ENCODE results near the gene MGAT4A.

Gene MGAT4A

DNA sequence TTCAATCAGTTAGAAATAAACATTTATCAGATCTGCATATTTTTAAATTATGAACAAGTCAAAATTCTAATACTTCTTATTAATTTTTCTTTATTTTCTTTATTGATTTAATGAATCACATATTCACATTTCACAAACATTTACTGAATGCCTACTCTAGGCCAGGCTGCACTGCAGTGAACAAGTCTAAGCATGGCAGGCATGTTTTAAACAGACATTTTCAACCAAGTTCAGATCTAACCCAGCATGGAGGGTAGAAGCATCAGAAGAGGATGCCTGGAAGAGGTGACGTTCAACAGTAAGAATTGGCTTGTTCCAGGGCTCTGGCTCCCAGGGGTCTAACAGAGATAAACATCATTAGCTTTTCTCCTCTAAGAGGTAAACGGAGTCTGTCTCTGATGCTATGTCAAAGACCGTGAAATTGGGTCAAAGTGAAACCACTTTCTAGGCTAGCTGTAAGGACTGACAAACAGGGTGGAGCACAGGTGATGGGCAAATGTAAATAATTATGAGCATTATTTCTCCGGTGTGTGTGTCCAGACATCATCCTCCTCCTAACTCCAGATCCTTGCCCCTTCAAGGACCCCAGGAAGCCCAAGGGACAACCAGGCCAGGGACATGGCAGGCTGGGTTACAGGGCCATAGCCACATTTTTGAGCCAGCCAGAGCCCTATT, 72.0 kb downstream of the MGAT4A start:
- no peak for DNase-seq (ENCODE audit: low read depth in 3 of 3)

DNA sequence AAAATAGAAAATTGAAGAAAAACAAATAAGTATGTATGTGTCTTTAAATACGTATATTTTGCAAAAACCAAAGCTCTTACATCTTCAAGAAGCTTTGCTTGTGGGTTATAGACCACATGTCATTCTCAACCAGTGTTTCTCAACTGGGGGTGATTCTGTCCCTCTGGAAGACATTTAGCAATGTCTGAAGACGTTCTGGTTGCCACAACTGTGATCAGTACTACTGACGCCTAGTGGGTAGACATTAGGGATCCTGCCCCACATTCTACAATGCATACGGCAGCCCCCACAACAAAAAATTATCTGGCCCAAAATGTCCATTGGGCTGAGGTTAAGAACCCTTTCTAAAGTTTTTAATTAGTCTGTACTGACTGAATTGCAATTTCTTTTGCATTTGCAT, 74.1 kb downstream of the MGAT4A start:
- no peak for DNase-seq (ENCODE audit: low read depth in 3 of 3)

GRCh38 chr2:98654699-98655495, 76.0 kb downstream of the MGAT4A start:
- no peak for DNase-seq (ENCODE audit: low read depth in 3 of 3)

GRCh38 chr2:98650998-98651397, 79.9 kb downstream of the MGAT4A start:
- DNase-seq (ENCODE audit: low read depth in 3 of 3), result no peak

DNA sequence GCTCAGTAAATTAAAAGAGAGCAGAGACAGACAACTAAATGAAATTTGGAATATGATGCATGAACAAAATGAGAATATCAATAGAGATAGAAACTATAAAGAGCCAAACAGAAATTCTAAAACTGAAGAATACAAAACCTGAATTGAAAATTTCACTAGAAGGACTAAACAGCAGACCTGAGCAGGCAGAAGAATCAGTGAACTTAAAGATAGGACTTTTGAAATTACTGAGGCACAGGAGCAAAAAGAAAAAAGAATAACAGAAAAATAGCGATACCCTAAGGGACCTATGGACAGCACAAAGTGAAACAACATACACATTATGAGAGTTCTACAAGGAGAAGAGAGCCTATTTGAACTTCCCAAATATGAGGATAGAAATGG, 80.9 kb downstream of the MGAT4A start:
- no peak for DNase-seq (ENCODE audit: low read depth in 3 of 3)

DNA sequence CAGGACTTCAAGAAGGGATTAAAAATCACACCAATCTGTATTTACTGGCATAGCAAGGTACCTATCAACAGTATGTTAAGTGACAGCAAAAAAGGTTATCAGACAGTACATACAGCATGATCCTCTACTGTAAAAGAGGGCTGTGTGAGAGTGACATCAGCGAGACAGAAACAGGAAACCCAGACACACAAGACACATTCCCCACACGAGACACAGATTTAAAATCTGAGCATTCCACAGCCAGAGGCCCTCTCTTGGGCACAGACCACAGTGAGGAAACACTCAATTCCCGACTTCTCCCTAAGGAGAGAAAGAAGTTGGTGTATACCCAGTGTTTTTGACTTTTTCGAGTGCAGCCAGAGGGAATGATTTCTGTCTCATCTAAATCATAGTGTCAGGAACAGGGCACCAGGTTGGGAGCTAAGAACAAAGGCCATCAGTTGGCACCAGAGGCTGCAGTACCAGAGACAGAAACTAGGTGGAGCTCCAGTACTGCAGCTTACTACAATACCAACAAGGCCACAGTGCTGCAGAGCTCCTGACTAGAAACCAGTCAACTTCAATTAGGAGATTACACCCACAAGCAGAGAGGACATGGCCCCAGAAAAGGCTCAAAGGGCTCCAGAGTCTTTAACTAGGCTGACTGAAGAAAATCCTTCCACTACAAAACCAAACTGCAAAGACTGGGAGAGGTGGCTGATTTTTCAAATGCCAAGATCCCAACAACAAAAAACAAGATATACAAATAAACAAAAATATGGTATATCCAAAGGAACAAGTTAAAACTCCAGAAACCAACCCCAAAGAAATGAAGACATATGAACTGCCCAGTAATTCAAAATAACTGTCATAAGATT, 81.6 kb downstream of the MGAT4A start:
- DNase-seq (ENCODE audit: low read depth in 3 of 3), result peak; percentile 62 to 74 (median 64)

GRCh38 chr2:98648451-98648850, 82.5 kb downstream of the MGAT4A start:
- no peak for DNase-seq (ENCODE audit: low read depth in 3 of 3)

GRCh38 chr2:98647636-98648035, 83.3 kb downstream of the MGAT4A start:
- DNase-seq (ENCODE audit: low read depth in 3 of 3), result no peak

- DNase-seq (ENCODE audit: low read depth in 3 of 3), result no peak
Measured at GRCh38 chr2:98643496-98644100, 87.3 kb downstream of the MGAT4A start.

GRCh38 chr2:98637401-98638147, 93.4 kb downstream of the MGAT4A start:
- DNase-seq (ENCODE audit: low read depth in 3 of 3), result peak in 2 of 3 donors; percentile 22 to 35

DNA sequence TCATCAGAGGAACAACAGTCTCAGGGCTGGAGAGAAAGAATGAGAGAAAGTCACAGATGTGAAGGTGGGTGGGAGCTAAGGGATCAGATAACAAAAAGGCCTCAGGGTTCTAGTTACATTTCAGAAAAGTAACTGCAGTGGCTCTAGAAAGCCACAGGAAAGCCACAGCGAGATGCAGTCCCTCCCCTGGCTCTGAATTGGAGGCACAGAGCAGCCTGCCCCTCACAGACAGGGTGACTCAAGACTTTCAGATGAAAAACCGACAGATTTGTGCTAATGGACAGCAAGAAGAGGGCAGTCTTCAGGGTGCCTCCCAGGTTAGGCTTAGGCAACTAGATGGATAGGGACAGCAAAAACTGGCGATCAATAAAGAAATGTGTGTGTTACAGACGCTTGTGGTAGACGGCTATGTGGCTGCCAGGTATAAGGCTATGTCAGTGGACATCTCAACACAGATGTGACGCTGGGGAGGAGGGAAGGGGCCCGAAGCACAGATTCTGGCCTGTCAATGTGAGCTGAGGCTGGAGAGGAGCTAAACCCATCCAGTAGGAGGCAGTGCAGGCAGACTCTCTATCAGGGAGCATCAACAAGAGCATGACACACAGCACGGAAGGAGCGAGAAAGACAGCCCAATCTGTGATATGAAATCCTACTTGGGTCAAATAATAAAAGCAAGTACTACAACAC, 96.4 kb downstream of the MGAT4A start:
- peak in 2 of 3 donors; percentile 39 to 53 for DNase-seq (ENCODE audit: low read depth in 3 of 3)

DNA sequence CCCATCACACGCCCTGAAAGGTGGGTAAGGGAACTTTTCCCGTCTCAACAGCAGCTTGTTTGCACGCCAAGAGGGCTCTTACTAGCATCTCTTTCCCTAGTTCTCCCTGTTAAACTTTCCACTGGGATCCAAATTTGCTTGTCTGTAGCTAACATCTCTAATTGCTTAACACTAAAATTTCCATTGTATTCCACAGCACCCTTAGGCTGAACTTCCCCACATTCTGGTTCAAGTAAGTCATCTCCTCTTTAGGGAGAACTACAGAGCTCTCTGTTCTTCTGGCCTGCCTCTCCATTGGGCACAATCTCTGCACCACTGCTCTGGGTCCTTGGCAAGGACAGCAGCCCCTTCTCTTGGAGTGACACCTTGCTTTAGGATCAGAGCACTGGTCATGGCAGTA, 98.6 kb downstream of the MGAT4A start:
- DNase-seq (ENCODE audit: low read depth in 3 of 3), result no peak

- no peak for DNase-seq (ENCODE audit: low read depth in 3 of 3)
Measured at GRCh38 chr2:98623657-98624056, 107.3 kb downstream of the MGAT4A start.

- no peak for DNase-seq (ENCODE audit: low read depth in 3 of 3)
Measured at GRCh38 chr2:98617149-98617548, 113.8 kb downstream of the MGAT4A start.

- no peak for DNase-seq (ENCODE audit: low read depth in 3 of 3)
Measured at GRCh38 chr2:98615481-98615880, 115.5 kb downstream of the MGAT4A start.

- DNase-seq (ENCODE audit: low read depth in 3 of 3), result no peak
Measured at GRCh38 chr2:98614024-98614739, 116.8 kb downstream of the MGAT4A start.

GRCh38 chr2:98608962-98609604, 121.8 kb downstream of the MGAT4A start:
- DNase-seq (ENCODE audit: low read depth in 3 of 3), result no peak

DNA sequence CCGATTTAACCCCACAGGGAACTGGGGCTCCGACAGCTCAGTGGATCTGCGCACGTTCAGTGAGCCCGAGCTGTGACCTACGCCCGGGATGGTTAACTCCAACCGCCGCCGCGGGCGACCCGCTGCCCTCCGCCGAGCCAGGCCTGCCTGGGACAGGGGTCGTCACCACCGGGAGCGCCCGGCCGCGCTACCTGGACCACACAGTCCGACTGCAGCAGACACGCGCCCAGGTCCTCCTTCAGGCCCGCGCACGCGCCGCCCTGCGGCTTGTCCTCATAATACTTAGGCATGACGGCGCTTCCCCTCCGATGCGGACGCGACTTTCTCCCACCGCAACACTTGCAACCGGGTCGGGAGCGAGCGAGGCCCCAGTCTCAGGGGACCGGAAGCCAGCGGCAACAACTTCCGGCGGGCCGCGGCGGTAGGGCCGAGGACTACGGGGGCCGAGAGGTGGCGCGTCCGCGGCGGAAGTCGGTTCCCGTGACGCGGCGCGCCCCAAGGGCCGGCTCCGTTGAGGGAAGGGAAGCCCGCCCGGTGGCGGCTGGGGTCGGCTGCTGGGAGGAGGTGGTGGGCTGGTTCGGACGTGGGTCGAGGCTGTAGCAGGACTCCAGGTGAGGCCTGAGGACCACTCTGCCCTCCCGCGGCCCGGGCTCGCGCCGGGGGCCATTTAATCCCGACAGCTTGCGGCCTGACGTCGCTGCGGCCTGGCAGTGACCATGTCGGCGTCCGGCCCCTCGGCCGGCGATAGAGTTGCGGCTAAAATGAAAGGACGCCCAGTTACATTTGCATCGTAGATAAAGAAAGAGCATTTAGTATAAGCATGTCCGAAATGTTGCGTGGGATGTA, 122.6 kb downstream of the MGAT4A start, which contains the start of the genes COA5 and UNC50:
COA5 (minus strand) TSS at position 397 of the 846 bp plus-strand sequence; CDS start at position 290, 107 bp downstream.
UNC50 (plus strand) TSS at position 474 of the 846 bp plus-strand sequence. CDS start 1,171 bp downstream, outside the sequence.
- peak; percentile 88 to 90 (median 88) for DNase-seq (ENCODE audit: low read depth in 3 of 3)
